HFFc6 (cell line): ENCODE data around the gene ATE1. TPM values are rescaled to one million over a fixed set of nuclear protein-coding genes. Genes with fewer than 3 reads are reported as not detected.

Experiments used
- DNase-seq: peaks from one replicate; pipeline ENCODE4 v3.0.0-alpha.2; 2018
- H3K27ac Mint-ChIP-seq: 2 replicates; pipeline ENCODE4 v1.8.0; 2020; ENCODE audit warnings: mild to moderate bottlenecking, mixed read lengths
- H3K27me3 Mint-ChIP-seq: 2 replicates; pipeline ENCODE4 v1.8.0; 2021; ENCODE audit warnings: mild to moderate bottlenecking, moderate library complexity, mixed read lengths; ENCODE audit not compliant: insufficient read depth
- H3K36me3 Mint-ChIP-seq: 2 replicates; pipeline ENCODE4 v1.8.0; 2021; ENCODE audit warnings: low read depth, mixed read lengths
- H3K4me1 Mint-ChIP-seq: 2 replicates; pipeline ENCODE4 v1.8.0; 2020; ENCODE audit warnings: low read depth, mixed read lengths
- H3K4me3 Mint-ChIP-seq: 2 replicates; pipeline ENCODE4 v1.8.0; 2020; ENCODE audit warnings: mild to moderate bottlenecking, moderate library complexity, mixed read lengths
- H3K9me3 Mint-ChIP-seq: 2 replicates; pipeline ENCODE4 v1.8.0; 2020; ENCODE audit warnings: mild to moderate bottlenecking, mixed read lengths
- total RNA-seq, 6 experiments: library from RNA; stranded (reverse); fragmentation: NEBNext Ultra II Directional; extraction: Animal tissue kit (Norgen Biotek cat#: 25700); gene quantifications; 2 replicates in 1 of 6; 3 replicates in 5 of 6; pipeline ENCODE4 v1.2.3, GENCODE V29; 2021
- TF ChIP-seq, protein P1 (sequence below): fragments of 200-600 bp; sonication (generic); IDR thresholded peaks from 2 replicates; pipeline ENCODE4 v1.5.0; 2021; ENCODE audit warnings: antibody characterized with exemption, mild to moderate bottlenecking

The ATE1 gene
- total RNA-seq, 6 experiments from 2014 or later: 19.4 to 25.2 (median 21.0) TPM

DNA sequence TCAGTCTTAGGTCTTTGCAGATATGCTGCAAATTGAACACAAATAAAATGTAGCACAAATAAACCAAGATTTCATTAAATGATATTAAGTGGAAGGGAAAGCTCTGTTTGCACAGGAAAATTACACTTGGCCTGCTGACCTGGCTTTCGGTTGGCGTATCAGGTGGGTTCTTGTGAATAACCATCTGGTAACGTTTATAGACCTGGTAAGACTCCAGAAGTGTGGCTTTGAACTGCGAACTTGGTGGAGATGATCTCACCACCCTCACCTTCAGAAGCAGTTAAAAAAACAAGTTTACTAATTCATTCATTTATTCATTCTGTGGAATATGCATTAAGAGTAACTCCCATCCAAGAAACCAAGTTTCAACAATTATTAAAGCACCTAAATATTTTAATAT lies 28.1 kb downstream of the ATE1 start:
- TF ChIP-seq, protein P1, sequence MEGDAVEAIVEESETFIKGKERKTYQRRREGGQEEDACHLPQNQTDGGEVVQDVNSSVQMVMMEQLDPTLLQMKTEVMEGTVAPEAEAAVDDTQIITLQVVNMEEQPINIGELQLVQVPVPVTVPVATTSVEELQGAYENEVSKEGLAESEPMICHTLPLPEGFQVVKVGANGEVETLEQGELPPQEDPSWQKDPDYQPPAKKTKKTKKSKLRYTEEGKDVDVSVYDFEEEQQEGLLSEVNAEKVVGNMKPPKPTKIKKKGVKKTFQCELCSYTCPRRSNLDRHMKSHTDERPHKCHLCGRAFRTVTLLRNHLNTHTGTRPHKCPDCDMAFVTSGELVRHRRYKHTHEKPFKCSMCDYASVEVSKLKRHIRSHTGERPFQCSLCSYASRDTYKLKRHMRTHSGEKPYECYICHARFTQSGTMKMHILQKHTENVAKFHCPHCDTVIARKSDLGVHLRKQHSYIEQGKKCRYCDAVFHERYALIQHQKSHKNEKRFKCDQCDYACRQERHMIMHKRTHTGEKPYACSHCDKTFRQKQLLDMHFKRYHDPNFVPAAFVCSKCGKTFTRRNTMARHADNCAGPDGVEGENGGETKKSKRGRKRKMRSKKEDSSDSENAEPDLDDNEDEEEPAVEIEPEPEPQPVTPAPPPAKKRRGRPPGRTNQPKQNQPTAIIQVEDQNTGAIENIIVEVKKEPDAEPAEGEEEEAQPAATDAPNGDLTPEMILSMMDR: no peak
- H3K9me3 Mint-ChIP-seq: no peaks in the 10 kb centered on the region
- no peak overlapping the region for H3K27ac Mint-ChIP-seq
- DNase-seq: no peak
- no peaks in the 10 kb centered on the region for H3K4me1 Mint-ChIP-seq
- H3K27me3 Mint-ChIP-seq: no peaks in the 10 kb centered on the region
- H3K36me3 Mint-ChIP-seq: no peaks in the 10 kb centered on the region
- H3K4me3 Mint-ChIP-seq: no peak overlapping the region

DNA sequence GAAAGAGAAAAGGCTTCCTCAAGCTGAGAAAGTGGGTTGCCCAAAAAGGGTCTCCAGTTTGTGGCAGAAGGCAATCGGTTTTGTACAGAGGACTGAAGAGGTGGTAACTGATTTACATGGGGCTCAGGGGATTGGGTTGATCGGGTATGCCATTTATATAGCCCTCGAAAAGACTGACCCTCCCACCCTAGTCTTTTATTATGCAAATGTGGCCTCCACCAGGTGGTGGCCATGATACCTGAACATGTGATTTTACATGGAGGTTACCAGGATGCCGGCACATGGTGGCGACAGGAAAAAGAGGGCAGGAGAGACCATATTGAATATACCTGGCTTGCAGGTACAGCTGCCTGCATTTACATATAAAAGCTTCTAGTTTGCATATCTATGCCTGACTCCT lies 36.7 kb downstream of the ATE1 start:
- Mint-ChIP-seq H3K4me3 (no peak overlapping the region), H3K4me1 (peaks cover 7% of the 10 kb centered on the region), H3K9me3 (no peaks in the 10 kb centered on the region), H3K27ac (no peak overlapping the region), H3K36me3 (no peaks in the 10 kb centered on the region; the same call in 1 of the 2 replicates), H3K27me3 (no peaks in the 10 kb centered on the region; the same call in 1 of the 2 replicates)
- DNase-seq: no peak
- TF ChIP-seq, protein P1: no peak

DNA sequence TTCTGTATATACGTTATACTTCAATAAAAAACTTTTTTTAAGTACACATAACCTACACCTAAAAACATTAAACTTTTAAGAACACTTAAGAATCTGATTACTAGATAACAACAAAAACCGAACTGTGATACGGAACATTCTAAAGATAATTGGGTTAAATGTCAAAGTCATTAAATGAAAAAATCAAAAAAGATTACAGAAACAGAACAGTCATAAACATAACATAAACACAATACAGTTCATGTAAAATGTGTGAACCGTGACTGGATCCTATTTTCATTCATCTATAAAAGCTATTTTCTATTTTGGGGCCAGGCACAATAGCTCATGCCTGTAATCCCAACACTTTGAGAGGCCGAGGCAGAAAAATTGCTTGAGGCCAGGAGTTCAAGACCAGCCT lies 38.6 kb downstream of the ATE1 start:
- DNase-seq: no peak
- Mint-ChIP-seq H3K27me3 (no peaks in the 10 kb centered on the region), H3K4me1 (peaks cover 7% of the 10 kb centered on the region)

DNA sequence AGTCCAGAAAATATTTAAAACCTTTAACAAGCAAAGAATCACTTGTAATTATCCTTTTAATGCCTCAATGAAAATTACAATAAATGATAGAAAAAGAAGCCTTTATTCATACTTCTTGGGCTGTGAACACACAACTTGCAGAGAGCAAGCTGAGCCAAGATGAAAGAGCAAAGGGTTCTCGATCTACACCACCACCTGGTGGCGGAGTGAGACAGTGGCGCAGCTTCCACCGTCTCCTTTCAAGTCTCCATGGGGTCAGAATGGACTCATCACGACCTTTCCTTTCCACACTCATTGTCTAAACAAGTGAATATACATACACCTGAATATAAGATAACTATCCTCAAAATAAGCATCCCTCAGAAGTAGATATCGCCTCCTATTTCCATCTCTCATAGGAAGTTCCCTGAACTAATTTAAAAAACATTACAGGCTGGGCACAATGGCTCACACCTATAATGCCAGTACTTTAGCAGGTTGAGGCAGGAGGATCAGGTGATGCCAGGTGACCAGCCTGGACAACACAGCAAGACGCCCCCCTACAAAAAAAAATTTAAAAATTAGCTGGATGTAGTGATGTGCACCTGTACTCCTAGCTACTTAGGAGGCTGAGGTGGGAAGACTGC lies 40.7 kb downstream of the ATE1 start:
- TF ChIP-seq, protein P1: peak; percentile 88
- peak; percentile 54 for DNase-seq
- peaks cover 13% of the 10 kb centered on the region for H3K4me1 Mint-ChIP-seq
- no peak overlapping the region for H3K27ac Mint-ChIP-seq
- no peaks in the 10 kb centered on the region for H3K27me3 Mint-ChIP-seq
- H3K9me3 Mint-ChIP-seq: no peaks in the 10 kb centered on the region
- no peaks in the 10 kb centered on the region; the same call in 1 of the 2 replicates for H3K36me3 Mint-ChIP-seq
- H3K4me3 Mint-ChIP-seq: no peak overlapping the region

More for the DNA sequence above, 38.6 kb downstream of the ATE1 start:
- TF ChIP-seq, protein P1: no peak
- no peak overlapping the region for H3K27ac Mint-ChIP-seq
- no peaks in the 10 kb centered on the region; the same call in 1 of the 2 replicates for H3K36me3 Mint-ChIP-seq
- no peak overlapping the region for H3K4me3 Mint-ChIP-seq
- H3K9me3 Mint-ChIP-seq: no peaks in the 10 kb centered on the region

DNA sequence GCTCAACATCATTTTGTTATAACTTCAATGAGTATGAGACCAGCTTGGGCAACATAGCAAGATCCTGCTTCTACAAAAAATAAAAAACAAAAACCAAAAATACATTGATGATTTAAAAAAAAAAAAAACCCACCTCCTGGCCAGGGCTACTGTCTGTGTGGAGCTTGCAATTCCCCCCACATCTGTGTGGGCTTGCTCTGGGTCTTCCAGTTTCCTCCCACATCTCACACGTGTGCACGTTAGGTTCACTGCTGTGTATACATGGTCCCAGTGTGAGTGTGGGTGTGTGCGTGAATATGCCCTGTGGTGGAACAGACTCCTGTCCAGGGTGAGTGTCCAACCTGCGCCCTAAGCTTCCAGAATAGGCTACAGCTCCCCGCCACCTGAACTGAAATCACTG lies 41.6 kb downstream of the ATE1 start:
- Mint-ChIP-seq H3K9me3 (no peaks in the 10 kb centered on the region), H3K27ac (no peak overlapping the region), H3K36me3 (no peaks in the 10 kb centered on the region; the same call in 1 of the 2 replicates), H3K27me3 (no peaks in the 10 kb centered on the region), H3K4me3 (no peak overlapping the region), H3K4me1 (peaks cover 13% of the 10 kb centered on the region)
- DNase-seq: no peak
- TF ChIP-seq, protein P1: no peak
